PC-3 (cell line): ENCODE measurements around the gene OVCA2. TPM values are rescaled to one million over a fixed set of nuclear protein-coding genes. Genes with fewer than 3 reads are reported as not detected.

ENCODE experiments used
- ATAC-seq: fragments of 200-7000 bp; cut with Tn5 transposase; 2 replicates; pipeline ENCODE4 v1.9.1; 2020; ENCODE audit warnings: mild to moderate bottlenecking, moderate library complexity
- BruUV-seq: library from RNA; stranded (reverse); fragments of 400-500 nt; replicated peaks from 2 replicates; lab custom pipeline; 2021; lab: Mats Ljungman, UMichigan
- CTCF ChIA-PET: fragments of 300-600 bp; sonication (Branson Sonifier 250); formaldehyde crosslinking; loops from one replicate; lab custom pipeline; 2022; ENCODE audit warnings: antibody characterized with exemption; lab: Charles Lee
- POLR2A ChIA-PET: fragments of 300-600 bp; sonication (Branson Sonifier 250); formaldehyde crosslinking; loops from one replicate; lab custom pipeline; 2022; ENCODE audit warnings: antibody characterized with exemption; ENCODE audit not compliant: unreplicated experiment; lab: Charles Lee
- DNase-seq: peaks from one replicate; pipeline ENCODE4 v3.0.0-alpha.2; 2015
- H2AFZ ChIP-seq: fragments of 300-600 bp; sonication (generic); 2 replicates; pipeline ENCODE4 v1.6.0; 2016; ENCODE audit warnings: antibody characterized with exemption, low read length
- H3F3A ChIP-seq: fragments of 300-600 bp; sonication (generic); one replicate; pipeline ENCODE4 v1.6.0; 2017; ENCODE audit warnings: antibody characterized with exemption, low read length, control low read depth, mild to moderate bottlenecking; ENCODE audit not compliant: unreplicated experiment
- H3K27ac ChIP-seq: fragments of 300-600 bp; sonication (generic); 2 replicates; pipeline ENCODE4 v1.5.1; 2016; ENCODE audit warnings: mild to moderate bottlenecking, low read length
- H3K27me3 ChIP-seq: fragments of 300-600 bp; sonication (generic); 2 replicates; pipeline ENCODE4 v1.6.1; 2016; ENCODE audit warnings: low read length, mixed read lengths
- H3K36me3 ChIP-seq: fragments of 300-600 bp; sonication (generic); 2 replicates; pipeline ENCODE4 v1.6.1; 2016; ENCODE audit warnings: low read depth, mixed run types, low read length, mixed read lengths
- H3K4me1 ChIP-seq: fragments of 300-600 bp; sonication (generic); 2 replicates; pipeline ENCODE4 v1.5.1; 2016; ENCODE audit warnings: low read length; ENCODE audit not compliant: insufficient read depth
- H3K4me2 ChIP-seq: fragments of 300-600 bp; sonication (generic); 2 replicates; pipeline ENCODE4 v1.6.0; 2016; ENCODE audit warnings: low read length
- H3K4me3 ChIP-seq: fragments of 300-600 bp; sonication (generic); 2 replicates; pipeline ENCODE4 v1.5.1; 2016; ENCODE audit warnings: mild to moderate bottlenecking, low read length, mixed read lengths
- H3K79me2 ChIP-seq: fragments of 300-600 bp; sonication (generic); 2 replicates; pipeline ENCODE4 v1.6.1; 2017; ENCODE audit warnings: low read length, mixed read lengths
- H3K9ac ChIP-seq: fragments of 300-600 bp; sonication (generic); 2 replicates; pipeline ENCODE4 v1.6.0; 2016; ENCODE audit warnings: mild to moderate bottlenecking, low read length
- H3K9me2 ChIP-seq: fragments of 300-600 bp; sonication (generic); replicated peaks from 2 replicates; pipeline ENCODE4 v1.6.1; 2016; ENCODE audit warnings: mixed run types, low read length, mixed read lengths
- H3K9me3 ChIP-seq: fragments of 300-600 bp; sonication (generic); 2 replicates; pipeline ENCODE4 v1.6.1; 2016; ENCODE audit warnings: low read length, mixed read lengths
- H4K20me1 ChIP-seq: fragments of 300-600 bp; sonication (generic); 2 replicates; pipeline ENCODE4 v1.6.1; 2016; ENCODE audit warnings: low read length, mixed read lengths
- EZH2 ChIP-seq: fragments of 300-600 bp; sonication (generic); IDR thresholded peaks from one replicate; pipeline ENCODE4 v1.6.1; 2017; ENCODE audit warnings: antibody characterized with exemption, mild to moderate bottlenecking, low read length; ENCODE audit not compliant: unreplicated experiment
- EZH2phosphoT487 ChIP-seq: fragments of 300-600 bp; sonication (generic); IDR thresholded peaks from 2 replicates; pipeline ENCODE4 v1.6.1; 2018; ENCODE audit warnings: mild to moderate bottlenecking, antibody characterized with exemption, low read length, borderline replicate concordance
- intact Hi-C: fragments of 100-400 bp; cut with micrococcal nuclease; formaldehyde crosslinking; loops from 2 replicates; pipeline ENCODE4 v1.9.0; 2023
- total RNA-seq: library from RNA; depleted of rRNA; stranded (reverse); fragments of >200 nt; gene quantifications from 2 replicates; pipeline ENCODE4 v1.2.3, GENCODE V29; 2014
- TF ChIP-seq, protein P1 (sequence below): fragments of 300-600 bp; sonication (generic); conservative IDR thresholded peaks from 2 replicates; pipeline ENCODE4 v1.5.1; 2017; ENCODE audit warnings: antibody characterized with exemption, low read depth, mild to moderate bottlenecking, low read length

OVCA2 gene
- total RNA-seq, 1 experiment from 2014 or later = 58.6 TPM

DNA sequence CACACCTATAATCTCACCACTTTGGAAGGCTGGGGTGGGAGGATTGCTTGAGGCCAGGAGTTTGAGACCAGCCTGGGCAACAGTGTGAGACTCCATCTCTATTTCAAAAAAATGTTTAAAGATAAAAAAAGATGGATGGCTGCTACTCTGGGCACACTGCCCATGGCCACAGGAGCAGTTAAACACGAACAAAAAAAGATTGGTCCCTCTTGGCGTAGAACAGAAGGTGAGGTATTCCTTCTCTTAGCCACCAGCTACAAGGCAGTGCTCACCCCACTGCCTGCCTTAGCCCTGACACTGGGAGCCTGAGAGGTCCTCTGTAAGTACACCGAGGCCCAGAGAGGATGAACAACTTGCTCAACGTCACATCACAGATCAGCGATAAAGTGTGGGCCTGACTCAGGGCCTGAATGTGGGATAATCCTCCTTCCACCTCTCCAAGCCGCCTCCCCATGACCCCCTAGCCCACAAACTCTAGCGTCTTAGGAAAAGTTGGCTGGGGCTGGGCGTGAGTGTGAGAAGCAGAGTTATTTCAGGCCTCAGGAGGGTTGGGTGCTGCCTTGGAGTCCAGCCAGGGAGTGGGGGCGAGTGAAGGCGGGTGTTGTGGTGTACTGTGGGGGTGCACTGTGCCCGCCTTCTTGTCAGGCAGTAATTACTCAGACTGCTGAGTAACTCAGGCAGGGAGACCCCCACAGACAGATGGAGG, 14.1 kb upstream of the OVCA2 start:
- no peaks in the 10 kb centered on the region for H3F3A ChIP-seq
- H3K27me3 ChIP-seq = no peaks in the 10 kb centered on the region
- intact Hi-C loops = no loop called here
- CTCF ChIA-PET = no interaction called here
- H3K4me3 ChIP-seq = no peak overlapping the region
- peaks cover 6% of the 10 kb centered on the region; the same call in 1 of the 2 replicates for H3K4me1 ChIP-seq
- H4K20me1 ChIP-seq = no peaks in the 10 kb centered on the region
- BruUV-seq = no TSS peak
- H3K79me2 ChIP-seq = peaks cover 44% of the 10 kb centered on the region
- no peaks in the 10 kb centered on the region for H3K9me2 ChIP-seq
- H3K9me3 ChIP-seq = no peaks in the 10 kb centered on the region
- H2AFZ ChIP-seq = no peak overlapping the region
- no peak for ATAC-seq
- H3K4me2 ChIP-seq = no peak overlapping the region
- POLR2A ChIA-PET = no interaction called here
- TF ChIP-seq EZH2 = no peak
- TF ChIP-seq EZH2phosphoT487 = no peak
- TF ChIP-seq, protein P1, sequence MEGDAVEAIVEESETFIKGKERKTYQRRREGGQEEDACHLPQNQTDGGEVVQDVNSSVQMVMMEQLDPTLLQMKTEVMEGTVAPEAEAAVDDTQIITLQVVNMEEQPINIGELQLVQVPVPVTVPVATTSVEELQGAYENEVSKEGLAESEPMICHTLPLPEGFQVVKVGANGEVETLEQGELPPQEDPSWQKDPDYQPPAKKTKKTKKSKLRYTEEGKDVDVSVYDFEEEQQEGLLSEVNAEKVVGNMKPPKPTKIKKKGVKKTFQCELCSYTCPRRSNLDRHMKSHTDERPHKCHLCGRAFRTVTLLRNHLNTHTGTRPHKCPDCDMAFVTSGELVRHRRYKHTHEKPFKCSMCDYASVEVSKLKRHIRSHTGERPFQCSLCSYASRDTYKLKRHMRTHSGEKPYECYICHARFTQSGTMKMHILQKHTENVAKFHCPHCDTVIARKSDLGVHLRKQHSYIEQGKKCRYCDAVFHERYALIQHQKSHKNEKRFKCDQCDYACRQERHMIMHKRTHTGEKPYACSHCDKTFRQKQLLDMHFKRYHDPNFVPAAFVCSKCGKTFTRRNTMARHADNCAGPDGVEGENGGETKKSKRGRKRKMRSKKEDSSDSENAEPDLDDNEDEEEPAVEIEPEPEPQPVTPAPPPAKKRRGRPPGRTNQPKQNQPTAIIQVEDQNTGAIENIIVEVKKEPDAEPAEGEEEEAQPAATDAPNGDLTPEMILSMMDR = no peak
- no peak overlapping the region for H3K9ac ChIP-seq
- H3K36me3 ChIP-seq = no peaks in the 10 kb centered on the region
- H3K27ac ChIP-seq = no peak overlapping the region
- no peak for DNase-seq

DNA sequence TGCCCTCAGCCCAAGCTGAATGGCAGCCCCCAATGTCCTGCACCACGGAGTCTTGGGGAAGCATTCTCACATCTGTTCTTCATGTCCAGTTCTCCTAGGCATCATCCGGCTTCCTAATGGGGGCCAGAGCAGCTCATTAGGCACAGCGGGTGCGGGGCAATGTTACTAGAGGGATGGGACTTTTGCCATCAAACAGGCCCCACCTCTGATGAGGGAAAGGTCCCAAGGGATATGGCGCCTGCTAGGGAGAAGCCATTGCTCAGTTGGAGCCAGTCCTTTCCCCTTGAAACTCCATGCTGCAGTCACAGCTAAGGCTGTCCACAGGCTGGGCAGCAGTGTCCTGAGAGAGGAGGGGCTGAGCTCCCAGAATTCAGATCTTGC, 13.6 kb upstream of the OVCA2 start:
- BruUV-seq = no TSS peak
- H3K27ac ChIP-seq = no peak overlapping the region
- H3F3A ChIP-seq = no peaks in the 10 kb centered on the region
- H3K9me2 ChIP-seq = no peaks in the 10 kb centered on the region
- no peaks in the 10 kb centered on the region for H3K27me3 ChIP-seq
- no peak overlapping the region for H3K4me3 ChIP-seq
- no peaks in the 10 kb centered on the region for H3K36me3 ChIP-seq
- H2AFZ ChIP-seq = no peak overlapping the region
- H3K4me2 ChIP-seq = no peak overlapping the region
- peaks cover 6% of the 10 kb centered on the region; the same call in 1 of the 2 replicates for H3K4me1 ChIP-seq
- H4K20me1 ChIP-seq = no peaks in the 10 kb centered on the region
- ChIA-PET CTCF (no interaction called here), POLR2A (no interaction called here)
- intact Hi-C loops = no loop called here
- TF ChIP-seq, protein P1 = no peak
- no peak for TF ChIP-seq EZH2
- no peak for TF ChIP-seq EZH2phosphoT487
- DNase-seq = no peak
- H3K9me3 ChIP-seq = no peaks in the 10 kb centered on the region
- H3K9ac ChIP-seq = no peak overlapping the region
- H3K79me2 ChIP-seq = peaks cover 39% of the 10 kb centered on the region
- no peak for ATAC-seq

DNA sequence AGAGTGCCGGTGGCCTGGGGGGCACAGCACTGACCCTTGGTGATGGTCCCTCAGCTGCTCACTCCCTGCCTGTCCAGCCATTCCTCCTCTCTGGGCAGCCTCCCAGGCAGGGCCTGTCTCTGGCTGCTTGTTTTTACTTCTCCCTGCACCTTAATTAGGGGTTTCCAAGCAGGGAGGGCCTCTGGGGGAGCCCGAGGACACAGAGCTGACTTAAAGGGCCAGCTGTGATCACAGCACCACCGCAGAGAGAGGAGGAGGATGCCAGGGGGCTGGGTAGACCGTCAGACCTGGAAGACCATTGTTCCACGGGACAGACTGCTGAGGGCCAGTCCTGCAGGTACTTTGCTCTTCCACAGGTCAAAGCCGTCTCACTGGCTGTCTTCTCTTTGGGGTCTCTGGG, 13.1 kb upstream of the OVCA2 start:
- peaks cover 6% of the 10 kb centered on the region; the same call in 1 of the 2 replicates for H3K4me1 ChIP-seq
- no peak overlapping the region for H2AFZ ChIP-seq
- no peaks in the 10 kb centered on the region for H3K27me3 ChIP-seq
- no TSS peak for BruUV-seq
- no peaks in the 10 kb centered on the region for H4K20me1 ChIP-seq
- POLR2A ChIA-PET = no interaction called here
- no peak overlapping the region for H3K9ac ChIP-seq
- no peaks in the 10 kb centered on the region for H3K9me3 ChIP-seq
- H3K27ac ChIP-seq = no peak overlapping the region
- intact Hi-C loops = no loop called here
- H3K4me2 ChIP-seq = no peak overlapping the region
- no peaks in the 10 kb centered on the region for H3K36me3 ChIP-seq
- TF ChIP-seq EZH2phosphoT487 (no peak), EZH2 (no peak)
- TF ChIP-seq, protein P1 = no peak
- H3F3A ChIP-seq = no peaks in the 10 kb centered on the region
- ATAC-seq (no peak), DNase-seq (no peak)
- no peak overlapping the region for H3K4me3 ChIP-seq
- H3K9me2 ChIP-seq = no peaks in the 10 kb centered on the region
- peaks cover 36% of the 10 kb centered on the region for H3K79me2 ChIP-seq
- CTCF ChIA-PET = interaction anchor here (0.9 kb wide), 1 partner anchor 120 kb away, joined by 3 read pairs; no protein-coding TSS in a partner anchor
